Endothelial cell of umbilical vein (primary cell): ENCODE results near the gene MYL3. TPM values are rescaled to one million over a fixed set of nuclear protein-coding genes. Genes with fewer than 3 reads are reported as not detected.

Source experiments
- BruUV-seq: library from RNA; stranded (reverse); fragments of 400-500 nt; replicated peaks from 2 replicates; lab custom pipeline; 2021; lab: Mats Ljungman, UMichigan
- CTCF ChIA-PET: fragments of 300-600, 350-600 bp; sonication (Branson Sonifier 250); formaldehyde crosslinking; loops from one replicate; lab custom pipeline; 2021; ENCODE audit warnings: antibody characterized with exemption, inconsistent platforms; lab: Charles Lee
- POLR2A ChIA-PET: fragments of 300-600, 350-600 bp; sonication (Branson Sonifier 250); formaldehyde crosslinking; loops from one replicate; lab custom pipeline; 2021; ENCODE audit warnings: antibody characterized with exemption, inconsistent platforms; lab: Charles Lee
- DNase-seq: peaks from one replicate; pipeline ENCODE4 v3.0.0-alpha.2; 2011; ENCODE audit warnings: low read depth, low spot score
- FAIRE-seq: peaks from 2 replicates; lab custom pipeline; 2011; peaks lifted over from hg19 to GRCh38; lab: Jason Lieb, UNC
- H2AFZ ChIP-seq: 2 replicates; pipeline ENCODE4 v1.6.0; 2012; ENCODE audit warnings: low read depth, low read length, control low read depth, inconsistent platforms
- H3K27ac ChIP-seq: 2 replicates; pipeline ENCODE4 v1.5.1; 2011; ENCODE audit warnings: low read depth, mild to moderate bottlenecking, control low read depth, low read length, moderate library complexity; ENCODE audit not compliant: insufficient read depth
- H3K27me3 ChIP-seq, 2 experiments: 2 replicates each; pipeline versions ENCODE4 v1.6.0 to v1.6.1; 2011; ENCODE audit warnings: low read length in 2 of 2, mixed read lengths in 1 of 2; ENCODE audit not compliant: control insufficient read depth in 2 of 2, insufficient read depth in 2 of 2
- H3K36me3 ChIP-seq, 2 experiments: 2 replicates in 1 of 2; 3 replicates in 1 of 2; pipeline ENCODE4 v1.5.1; 2011; ENCODE audit warnings: low read length in 2 of 2, mild to moderate bottlenecking in 1 of 2, moderate library complexity in 1 of 2; ENCODE audit not compliant: control insufficient read depth in 2 of 2, insufficient read depth in 2 of 2; ENCODE audit errors: extremely low read depth in 1 of 2
- H3K4me1 ChIP-seq: 3 replicates; pipeline ENCODE4 v1.5.1; 2011; ENCODE audit warnings: mild to moderate bottlenecking, low read length; ENCODE audit not compliant: control insufficient read depth, insufficient read depth; ENCODE audit errors: extremely low read depth
- H3K4me2 ChIP-seq: 2 replicates; pipeline ENCODE4 v1.6.1; 2011; ENCODE audit warnings: low read length, control low read depth, mixed read lengths; ENCODE audit not compliant: insufficient read depth
- H3K4me3 ChIP-seq, 3 experiments: fragments of 200-600 bp in 1 of 3; sonication (generic), shearing (Covaris generic) in 1 of 3; replicated peaks in 1 of 3; 2 replicates each; pipeline ENCODE4 v1.5.1; 2011 to 2016; ENCODE audit warnings: control low read depth in 3 of 3, low read length in 3 of 3, mild to moderate bottlenecking in 2 of 3, inconsistent platforms in 1 of 3, low read depth in 1 of 3, moderate library complexity in 1 of 3; ENCODE audit not compliant: insufficient read depth in 1 of 3
- H3K79me2 ChIP-seq: 2 replicates; pipeline ENCODE4 v1.6.0; 2012; ENCODE audit warnings: low read length, inconsistent platforms; ENCODE audit not compliant: control insufficient read depth, insufficient read depth
- H3K9ac ChIP-seq: replicated peaks from 2 replicates; pipeline ENCODE3; 2011; ENCODE audit warnings: low read length, control low read depth; ENCODE audit not compliant: insufficient read depth; ENCODE audit errors: extremely low read depth
- H3K9me1 ChIP-seq: replicated peaks from 3 replicates; pipeline ENCODE4 v1.6.0; 2011; ENCODE audit warnings: mild to moderate bottlenecking, low read length; ENCODE audit not compliant: control insufficient read depth, insufficient read depth; ENCODE audit errors: extremely low read depth
- H3K9me3 ChIP-seq: replicated peaks from 2 replicates; pipeline ENCODE4 v1.5.1; 2012; ENCODE audit warnings: low read length, inconsistent platforms; ENCODE audit not compliant: control insufficient read depth, insufficient read depth
- H4K20me1 ChIP-seq: replicated peaks from 2 replicates; pipeline ENCODE3; 2011; ENCODE audit warnings: mild to moderate bottlenecking, low read length; ENCODE audit not compliant: control insufficient read depth, insufficient read depth; ENCODE audit errors: extremely low read depth
- EZH2 ChIP-seq: IDR thresholded peaks from 2 replicates; pipeline ENCODE4 v1.6.1; 2012; ENCODE audit warnings: borderline replicate concordance, low read depth, mild to moderate bottlenecking, moderate library complexity, low read length, inconsistent platforms; ENCODE audit not compliant: severe bottlenecking
- FOS ChIP-seq: IDR thresholded peaks from 2 replicates; pipeline ENCODE4 v1.6.1; 2011; ENCODE audit warnings: mild to moderate bottlenecking, low read length, moderate library complexity, borderline replicate concordance; ENCODE audit not compliant: insufficient read depth
- GATA2 ChIP-seq: IDR thresholded peaks from 2 replicates; pipeline ENCODE4 v1.7.0; 2011; ENCODE audit warnings: low read depth, mild to moderate bottlenecking, moderate library complexity, mixed read lengths, low read length; ENCODE audit not compliant: insufficient read length, insufficient read depth
- JUN ChIP-seq: IDR thresholded peaks from 2 replicates; pipeline ENCODE4 v1.6.1; 2011; ENCODE audit warnings: borderline replicate concordance, low read depth; ENCODE audit not compliant: insufficient read length, insufficient read depth
- MYC ChIP-seq: IDR thresholded peaks from one replicate; pipeline ENCODE4 v1.6.1; 2011; ENCODE audit warnings: mild to moderate bottlenecking, low read depth, low read length
- POLR2A ChIP-seq: IDR thresholded peaks from 2 replicates; pipeline ENCODE4 v1.6.1; 2012; ENCODE audit warnings: low read depth, mild to moderate bottlenecking, control low read depth, low read length
- POLR2AphosphoS5 ChIP-seq: IDR thresholded peaks from 2 replicates; pipeline ENCODE4 v1.6.1; 2012; ENCODE audit warnings: low read depth, mild to moderate bottlenecking, control low read depth, low read length, moderate library complexity; ENCODE audit not compliant: insufficient read depth
- dilution Hi-C: fragments of 300-500 bp; cut with MboI; formaldehyde crosslinking; loops from one replicate; pipeline ENCODE4 v1.15.0; 2019; ENCODE audit warnings: low sequenced_read_pairs; ENCODE audit not compliant: extremely low pct_ligation_motif_present
- intact Hi-C: fragments of 100-400 bp; cut with micrococcal nuclease; formaldehyde crosslinking; loops from one replicate; pipeline ENCODE4 v1.10.0; 2022
- polyA plus RNA-seq, 4 experiments: library from polyadenylated mRNA; depleted of rRNA in 3 of 4; stranded (reverse) in 3 of 4; unstranded in 1 of 4; fragments of >200 nt; gene quantifications; 2 replicates each; pipeline versions ENCODE4 v1.2.1 to v1.2.3, GENCODE V29; 2011 to 2012; ENCODE audit warnings: missing spikeins in 1 of 4
- total RNA-seq: library from RNA; stranded (reverse); gene quantifications from 2 replicates; pipeline ENCODE4 v1.2.3, GENCODE V29; 2021
- TF ChIP-seq, protein P1 (sequence below), 2 donors: IDR thresholded peaks; 1 replicate in 1 of 2; 2 replicates in 1 of 2; pipeline ENCODE4 v1.5.1; 2011; ENCODE audit warnings: low read length in 2 of 2, mild to moderate bottlenecking in 2 of 2, moderate library complexity in 2 of 2, control low read depth in 1 of 2, inconsistent platforms in 1 of 2, low read depth in 1 of 2; ENCODE audit not compliant: insufficient read depth in 1 of 2; ENCODE audit errors: extremely low read depth in 1 of 2
- TF ChIP-seq, protein P2 (sequence below): IDR thresholded peaks from 2 replicates; pipeline ENCODE4 v1.6.1; 2011; ENCODE audit not compliant: insufficient read depth, insufficient read length

Gene MYL3
- total and polyA plus RNA-seq, 2 donors (not counting 3 experiments of a cell fraction or from before 2014, with no cell fraction given) = not detected

DNA sequence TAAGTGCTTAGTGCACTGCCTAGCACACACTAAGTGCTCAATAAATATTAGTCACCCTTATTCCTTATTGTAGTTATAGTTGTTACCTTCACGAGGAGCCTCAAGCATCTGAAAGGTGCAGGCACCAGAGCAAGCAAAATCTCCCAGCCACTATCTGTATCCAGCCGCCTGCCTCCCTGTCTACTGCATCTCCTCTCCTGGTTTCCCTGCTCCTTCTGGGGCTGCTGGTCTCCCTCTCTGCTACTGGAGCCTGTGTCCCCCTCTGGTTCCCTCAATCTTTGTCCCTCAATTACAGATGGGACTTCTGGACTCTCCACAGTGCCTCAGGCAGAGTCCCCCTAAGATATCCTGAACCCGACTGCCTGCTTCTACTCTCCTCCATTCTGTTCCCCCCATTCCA is 18.8 kb downstream of the MYL3 start:
- TF ChIP-seq, protein P1, sequence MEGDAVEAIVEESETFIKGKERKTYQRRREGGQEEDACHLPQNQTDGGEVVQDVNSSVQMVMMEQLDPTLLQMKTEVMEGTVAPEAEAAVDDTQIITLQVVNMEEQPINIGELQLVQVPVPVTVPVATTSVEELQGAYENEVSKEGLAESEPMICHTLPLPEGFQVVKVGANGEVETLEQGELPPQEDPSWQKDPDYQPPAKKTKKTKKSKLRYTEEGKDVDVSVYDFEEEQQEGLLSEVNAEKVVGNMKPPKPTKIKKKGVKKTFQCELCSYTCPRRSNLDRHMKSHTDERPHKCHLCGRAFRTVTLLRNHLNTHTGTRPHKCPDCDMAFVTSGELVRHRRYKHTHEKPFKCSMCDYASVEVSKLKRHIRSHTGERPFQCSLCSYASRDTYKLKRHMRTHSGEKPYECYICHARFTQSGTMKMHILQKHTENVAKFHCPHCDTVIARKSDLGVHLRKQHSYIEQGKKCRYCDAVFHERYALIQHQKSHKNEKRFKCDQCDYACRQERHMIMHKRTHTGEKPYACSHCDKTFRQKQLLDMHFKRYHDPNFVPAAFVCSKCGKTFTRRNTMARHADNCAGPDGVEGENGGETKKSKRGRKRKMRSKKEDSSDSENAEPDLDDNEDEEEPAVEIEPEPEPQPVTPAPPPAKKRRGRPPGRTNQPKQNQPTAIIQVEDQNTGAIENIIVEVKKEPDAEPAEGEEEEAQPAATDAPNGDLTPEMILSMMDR (IDR thresholded peaks at IDR 0.05; ENCODE audit: extremely low read depth in 1 of 2, insufficient read depth in 1 of 2, low read depth in 1 of 2, low read length in 2 of 2) = no peak
- TF ChIP-seq FOS = no peak
- TF ChIP-seq EZH2 = no peak
- TF ChIP-seq POLR2A = no peak
- TF ChIP-seq POLR2AphosphoS5 = no peak
- TF ChIP-seq GATA2 = no peak
- no peak for TF ChIP-seq MYC
- TF ChIP-seq JUN = no peak
- TF ChIP-seq, protein P2, sequence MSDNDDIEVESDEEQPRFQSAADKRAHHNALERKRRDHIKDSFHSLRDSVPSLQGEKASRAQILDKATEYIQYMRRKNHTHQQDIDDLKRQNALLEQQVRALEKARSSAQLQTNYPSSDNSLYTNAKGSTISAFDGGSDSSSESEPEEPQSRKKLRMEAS = no peak
- dilution Hi-C loops (no loop called here), intact Hi-C loops (loop anchor here (2.0 kb wide), 1 partner anchor 32 kb away; no protein-coding TSS in a partner anchor)
- BruUV-seq = no TSS peak
- FAIRE-seq = no peak
- Histone ChIP-seq H3K4me2 (no peak overlapping the region), H3K27me3 (peaks cover 2 to 8% of the 10 kb centered on the region in 2 experiments), H4K20me1 (no peaks in the 10 kb centered on the region), H3K9me1 (no peaks in the 10 kb centered on the region), H3K4me3 (no peak overlapping the region), H3K36me3 (no peaks in the 10 kb centered on the region), H3K9me3 (no peaks in the 10 kb centered on the region), H3K9ac (no peak overlapping the region), H3K27ac (no peak overlapping the region), H3K4me1 (peaks cover 14% of the 10 kb centered on the region), H3K79me2 (no peaks in the 10 kb centered on the region), H2AFZ (no peak overlapping the region)
- CTCF ChIA-PET = interaction anchor here (1.9 kb wide), 1 partner anchor 138 kb away, joined by 10 read pairs; no protein-coding TSS in a partner anchor
- no peak for DNase-seq
- POLR2A ChIA-PET = no interaction called here
